Measurements from ENCODE around the gene RPP25.
A peak's percentile ranks its signal among the peaks of the same experiment; 100 is the strongest.

RPP25 gene

GRCh38 chr15:74950078-74950908 is 6.3 kb downstream of the RPP25 start (continued):
- TF ChIP-seq KLF7 (tag by site-specific recombination; IDR thresholded peaks at IDR 0.05; ENCODE audit: borderline replicate concordance) (no peak), INSM2 (tag by site-specific recombination; IDR thresholded peaks at IDR 0.05) (no peak), GFI1B (tag by site-specific recombination; IDR thresholded peaks at IDR 0.05) (no peak), ZNF624 (tag by site-specific recombination; IDR thresholded peaks at IDR 0.05) (no peak), ZNF660 (tag by site-specific recombination; IDR thresholded peaks at IDR 0.05) (peak; percentile 45; the same call in 1 of the 2 replicates), ZNF214 (tag by site-specific recombination; IDR thresholded peaks at IDR 0.05; ENCODE audit: borderline replicate concordance) (no peak), REPIN1 (tag by site-specific recombination; IDR thresholded peaks at IDR 0.05; ENCODE audit: low read depth) (no peak), ZNF19 (tag by site-specific recombination; IDR thresholded peaks at IDR 0.05; ENCODE audit: low read depth) (no peak), BCL11B (tag by site-specific recombination; IDR thresholded peaks at IDR 0.05; ENCODE audit: low read depth) (no peak), ZNF530 (tag by site-specific recombination; IDR thresholded peaks at IDR 0.05; ENCODE audit: low read depth) (no peak), YY1 (tag by site-specific recombination; IDR thresholded peaks at IDR 0.05) (no peak), ZNF843 (tag by site-specific recombination; IDR thresholded peaks at IDR 0.05) (no peak), KLF9 (tag by site-specific recombination; IDR thresholded peaks at IDR 0.05; ENCODE audit: low read depth) (no peak), ZNF645 (tag by site-specific recombination; IDR thresholded peaks at IDR 0.05) (no peak), ZNF335 (tag by site-specific recombination; conservative IDR thresholded peaks at IDR 0.05) (0 out of 2 replicates have a peak, but pooled peaks have one; percentile 24), ZSCAN4 (tag by site-specific recombination; IDR thresholded peaks at IDR 0.05) (no peak), ZFP69B (tag by site-specific recombination; IDR thresholded peaks at IDR 0.05) (no peak), ZFP3 (tag by site-specific recombination; IDR thresholded peaks at IDR 0.05; ENCODE audit: low read depth) (no peak), ZFP37 (tag by site-specific recombination; IDR thresholded peaks at IDR 0.05) (peak; percentile 31; the same call in 1 of the 2 replicates), ZNF549 (tag by site-specific recombination; IDR thresholded peaks at IDR 0.05) (no peak), HIC1 (tag by site-specific recombination; IDR thresholded peaks at IDR 0.05) (no peak), ZNF639 (tag by site-specific recombination; IDR thresholded peaks at IDR 0.05) (no peak), CTCF (tag by site-specific recombination; IDR thresholded peaks at IDR 0.05) (peak; percentile 97), ZNF211 (tag by site-specific recombination; IDR thresholded peaks at IDR 0.05; ENCODE audit: low read depth) (no peak), ZNF488 (tag by site-specific recombination; IDR thresholded peaks at IDR 0.05) (no peak), ZBTB7A (tag by site-specific recombination; IDR thresholded peaks at IDR 0.05; ENCODE audit: low read depth) (no peak), RBAK (tag by site-specific recombination; IDR thresholded peaks at IDR 0.05) (no peak), ZNF707 (tag by site-specific recombination; IDR thresholded peaks at IDR 0.05) (no peak)

Measured in HEK293 (cell line).